HG03039 (cell line): Measurements from ENCODE around the gene XIAP.
"Not testable (repeated sequence)": the region's sequence is repeated elsewhere in the genome, so short reads cannot be mapped to it uniquely, and the experiment has no call there.

Experiments
- ATAC-seq: cut with Tn5 transposase; IDR thresholded peaks from one replicate; pipeline ENCODE4 v1.9.1; 2021; ENCODE audit warnings: mild to moderate bottlenecking, moderate library complexity; ENCODE audit not compliant: unreplicated experiment

The XIAP gene

DNA sequence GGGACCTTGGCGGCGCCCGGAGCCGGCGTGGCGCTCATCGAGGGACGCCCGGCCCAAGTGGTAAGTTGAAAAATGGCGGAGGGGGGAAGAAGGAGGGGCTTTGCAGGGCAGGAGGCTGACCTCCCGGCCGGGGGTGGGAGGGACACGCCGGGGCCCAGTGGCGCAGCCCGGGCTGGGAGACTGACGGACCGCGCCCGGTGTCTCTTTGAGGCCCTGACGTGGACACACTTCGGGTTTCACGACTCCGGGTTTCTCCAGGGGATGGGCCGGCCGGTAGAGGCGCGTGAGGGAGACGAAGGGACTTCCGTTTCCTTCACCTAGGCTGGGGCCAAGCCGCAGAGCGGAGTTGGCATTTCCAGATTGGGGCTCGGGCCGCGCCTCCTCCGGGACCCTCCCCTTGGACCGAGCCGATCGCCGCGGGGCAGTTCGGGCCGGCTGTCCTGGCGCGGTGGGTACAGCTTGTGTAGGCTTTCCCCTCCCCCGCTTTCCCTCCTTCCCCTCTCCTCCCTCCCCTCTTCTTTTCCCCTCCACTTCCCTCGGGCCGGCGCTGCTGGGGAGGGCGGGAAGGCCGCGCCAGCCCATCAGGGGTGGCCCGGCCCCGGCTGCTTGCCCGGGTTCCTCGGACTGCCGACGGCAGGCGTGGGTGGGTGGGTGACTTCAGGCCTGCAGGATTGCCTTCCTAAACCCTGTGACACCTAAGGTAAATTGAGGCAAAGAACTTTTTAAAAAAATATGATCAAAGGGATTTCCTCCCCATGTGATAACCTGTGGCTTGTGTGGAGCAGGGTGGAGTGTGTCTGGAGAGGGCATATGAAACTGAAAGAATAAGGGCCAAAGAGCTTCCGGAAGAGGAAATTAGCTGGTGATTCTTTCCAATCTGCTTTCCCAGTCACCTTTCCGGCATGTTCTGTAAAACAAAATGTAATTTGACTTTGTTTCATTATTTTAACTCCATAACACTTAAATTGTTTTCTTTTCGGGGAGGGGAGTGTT, at the start of gene XIAP:
XIAP (plus strand) TSS at position 208 of the 993 bp plus-strand sequence. CDS start 25,610 bp downstream, outside the sequence.
- ATAC-seq, result peak; percentile 78

- ATAC-seq, result no peak
Observed at GRCh38 chrX:123814343-123814742, 45.5 kb upstream of the XIAP start.

- not testable (repeated sequence) for ATAC-seq
Observed at GRCh38 chrX:123814934-123815394, 44.9 kb upstream of the XIAP start.

GRCh38 chrX:123817288-123817894, 42.5 kb upstream of the XIAP start:
- ATAC-seq, result no peak

DNA sequence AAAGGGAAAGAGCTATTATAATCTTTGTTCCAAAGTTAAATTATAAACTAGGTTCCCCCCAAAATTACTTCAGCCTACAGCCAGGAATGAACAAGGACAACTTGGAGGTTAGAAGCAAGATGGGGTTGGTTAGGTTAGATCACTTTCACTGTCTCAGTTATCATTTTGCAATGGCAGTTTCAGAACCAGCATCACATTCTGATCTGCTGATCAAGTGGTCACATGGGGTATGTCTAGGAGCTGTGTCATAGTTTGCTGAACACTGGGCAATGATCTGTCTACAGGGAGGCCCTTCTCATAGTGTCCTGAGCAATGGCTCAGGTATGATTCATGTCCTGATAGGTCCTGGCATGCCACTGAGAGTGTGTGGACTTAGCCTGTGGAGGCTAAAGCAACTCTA, 41.6 kb upstream of the XIAP start:
- ATAC-seq, result no peak

GRCh38 chrX:123822965-123823364, 36.9 kb upstream of the XIAP start:
- ATAC-seq, result no peak

DNA sequence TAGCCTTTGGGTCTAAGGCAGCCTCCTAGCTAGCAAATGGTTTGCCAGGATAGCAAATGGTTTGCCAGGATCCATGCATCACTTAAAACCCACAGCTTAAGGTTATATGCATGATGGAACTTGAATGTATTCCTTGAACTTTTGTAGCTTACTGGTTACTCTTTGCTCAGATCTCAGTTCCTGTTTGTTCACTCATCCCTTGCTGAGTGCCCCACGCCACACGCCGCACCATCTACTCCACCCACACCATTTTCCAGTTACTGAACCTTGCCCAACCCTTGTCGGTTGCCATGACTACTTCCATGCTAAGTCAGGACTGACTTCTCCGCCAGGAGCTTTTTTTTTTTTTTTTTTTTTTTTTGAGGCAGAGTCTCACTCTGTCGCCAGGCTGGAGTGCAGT, 29.5 kb upstream of the XIAP start:
- ATAC-seq, result peak; percentile 71

DNA sequence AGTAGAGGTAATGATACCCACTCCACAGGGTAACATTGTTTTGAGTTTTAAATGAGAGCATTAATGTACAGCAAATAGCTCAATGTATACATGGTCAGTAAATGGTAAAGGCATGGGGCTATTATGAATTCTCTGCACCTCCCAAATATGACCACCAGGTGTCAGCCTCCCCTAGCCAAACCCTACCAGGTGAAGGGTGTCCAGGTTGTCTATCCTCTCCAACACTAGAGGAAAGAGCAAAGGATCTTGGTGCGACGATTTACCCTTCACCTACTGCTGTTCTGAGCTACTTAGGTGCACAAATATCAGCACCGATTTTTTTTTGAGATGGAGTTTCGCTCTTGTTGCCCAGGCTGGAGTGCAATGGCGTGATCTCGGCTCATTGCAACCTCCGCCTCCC, 26.5 kb upstream of the XIAP start:
- ATAC-seq, result peak; percentile 68

DNA sequence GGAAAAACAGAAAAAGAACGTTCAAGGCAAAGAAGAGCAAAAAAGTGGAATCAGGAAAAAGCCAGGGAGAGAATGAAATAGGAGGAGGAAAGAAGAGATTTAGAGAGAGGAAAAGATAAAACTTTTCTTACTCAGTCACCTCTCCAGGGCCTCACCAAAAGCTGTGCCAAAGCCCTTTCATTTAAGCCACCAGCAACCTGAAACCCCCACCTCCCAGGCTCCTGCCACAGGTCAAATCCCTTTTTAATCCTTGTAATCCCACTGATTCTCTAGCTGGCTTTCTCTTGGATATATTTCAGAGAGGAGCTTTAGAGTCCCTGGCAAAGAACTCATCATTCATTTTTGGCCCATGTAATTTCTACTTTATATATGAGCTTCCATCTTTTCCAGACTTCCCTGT, 25.7 kb upstream of the XIAP start:
- ATAC-seq, result no peak

GRCh38 chrX:123835661-123836371, 24.0 kb upstream of the XIAP start:
- no peak for ATAC-seq

- not testable (repeated sequence) for ATAC-seq
Observed at GRCh38 chrX:123845129-123845528, 14.7 kb upstream of the XIAP start.

DNA sequence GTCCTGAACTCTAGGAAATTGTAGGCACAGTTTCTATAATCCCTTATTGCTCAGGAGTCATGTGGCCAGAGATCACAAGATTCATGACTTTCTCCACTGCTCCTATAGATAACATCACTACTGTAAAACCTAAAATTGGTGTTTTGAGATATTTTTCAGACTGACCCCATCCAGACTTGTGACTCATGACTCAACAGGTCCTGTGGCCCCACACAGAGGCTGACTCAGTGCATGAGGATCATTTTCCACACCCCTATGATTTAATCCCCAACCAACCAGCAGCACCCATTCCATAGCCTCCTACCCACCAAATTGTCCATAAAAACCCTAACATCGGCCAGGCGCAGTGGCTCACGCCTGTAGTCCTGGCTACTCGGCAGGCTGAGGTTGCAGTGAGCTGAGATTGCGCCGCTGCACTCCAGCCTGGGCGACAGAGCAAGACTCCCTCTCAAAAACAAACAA, 13.2 kb upstream of the XIAP start:
- ATAC-seq, result no peak

- ATAC-seq, result no peak
Observed at GRCh38 chrX:123847056-123847455, 12.8 kb upstream of the XIAP start.

GRCh38 chrX:123849096-123849495, 10.8 kb upstream of the XIAP start:
- no peak for ATAC-seq

- ATAC-seq, result not testable (repeated sequence)
Observed at GRCh38 chrX:123849906-123850305, 9.9 kb upstream of the XIAP start.

GRCh38 chrX:123851079-123851478, 8.8 kb upstream of the XIAP start:
- ATAC-seq, result no peak

- no peak for ATAC-seq
Observed at GRCh38 chrX:123854329-123854728, 5.5 kb upstream of the XIAP start.

- no peak for ATAC-seq
Observed at GRCh38 chrX:123859409-123859845, 426 bp upstream of the XIAP start.

- no peak for ATAC-seq
Observed at GRCh38 chrX:123860983-123861382, 1.1 kb downstream of the XIAP start.

- ATAC-seq, result no peak
Observed at GRCh38 chrX:123869488-123869887, 9.6 kb downstream of the XIAP start.

- no peak for ATAC-seq
Observed at GRCh38 chrX:123871309-123871708, 11.5 kb downstream of the XIAP start.
